Midbrain (tissue), 1 donor: ENCODE measurements around the gene GPRIN1.

ENCODE experiments used
- DNase-seq: peaks from one replicate; lab custom pipeline; 2025; lab: John Stamatoyannopoulos, UW

Gene GPRIN1

GRCh38 chr5:176643491-176644219 lies 33.7 kb upstream of the GPRIN1 start:
- no peak for DNase-seq

GRCh38 chr5:176642675-176643490 lies 32.9 kb upstream of the GPRIN1 start:
- DNase-seq, result no peak

- no peak for DNase-seq
Measured at GRCh38 chr5:176640616-176641015, 30.7 kb upstream of the GPRIN1 start.

- DNase-seq, result peak; percentile 79
Measured at GRCh38 chr5:176639981-176640380, 30.0 kb upstream of the GPRIN1 start.

- no peak for DNase-seq
Measured at GRCh38 chr5:176639208-176639607, 29.3 kb upstream of the GPRIN1 start.

GRCh38 chr5:176638437-176638836 lies 28.5 kb upstream of the GPRIN1 start:
- DNase-seq, result no peak

GRCh38 chr5:176637556-176637955 lies 27.6 kb upstream of the GPRIN1 start:
- no peak for DNase-seq

GRCh38 chr5:176636426-176636825 lies 26.5 kb upstream of the GPRIN1 start:
- DNase-seq, result no peak

GRCh38 chr5:176633598-176633997 lies 23.6 kb upstream of the GPRIN1 start:
- no peak for DNase-seq

- no peak for DNase-seq
Measured at GRCh38 chr5:176632745-176633144, 22.8 kb upstream of the GPRIN1 start.

- no peak for DNase-seq
Measured at GRCh38 chr5:176631383-176632200, 21.6 kb upstream of the GPRIN1 start.

- no peak for DNase-seq
Measured at GRCh38 chr5:176630681-176631222, 20.8 kb upstream of the GPRIN1 start.

GRCh38 chr5:176629853-176630680 lies 20.1 kb upstream of the GPRIN1 start, which contains the start of the genes EIF4E1B and SNCB:
TSS of gene EIF4E1B (plus strand) at chr5:176630675. CDS start at chr5:176642788, 12,113 bp downstream.
TSS of gene SNCB (minus strand) at chr5:176630534. CDS start at chr5:176629654, 880 bp downstream.
- peak; percentile 56 for DNase-seq

GRCh38 chr5:176629317-176629852 lies 19.4 kb upstream of the GPRIN1 start:
- no peak for DNase-seq

GRCh38 chr5:176628406-176629228 lies 18.7 kb upstream of the GPRIN1 start:
- DNase-seq, result no peak

- no peak for DNase-seq
Measured at GRCh38 chr5:176627582-176627981, 17.6 kb upstream of the GPRIN1 start.

- no peak for DNase-seq
Measured at GRCh38 chr5:176626876-176627236, 16.9 kb upstream of the GPRIN1 start.

GRCh38 chr5:176625966-176626875 lies 16.3 kb upstream of the GPRIN1 start:
- DNase-seq, result no peak

- no peak for DNase-seq
Measured at GRCh38 chr5:176625512-176625911, 15.6 kb upstream of the GPRIN1 start.
